GM23338 (cell line): Measurements from ENCODE around the gene SNAP91. TPM values are rescaled to one million over a fixed set of nuclear protein-coding genes. Genes with fewer than 3 reads are reported as not detected.

Experiments used
- ATAC-seq: fragments of 200-7000 bp; cut with Tn5 transposase; 3 replicates; pipeline ENCODE4 v1.9.1; 2020
- DNase-seq: peaks from one replicate; pipeline ENCODE4 v3.0.0-alpha.2; 2015; ENCODE audit warnings: low spot score
- H2AFZ ChIP-seq: fragments of 200-600 bp; sonication (generic); 2 replicates; pipeline ENCODE4 v1.8.0; 2016; ENCODE audit warnings: antibody characterized with exemption, mild to moderate bottlenecking, moderate library complexity
- H3F3A ChIP-seq: fragments of 200-600 bp; sonication (generic); replicated peaks from 2 replicates; pipeline ENCODE4 v1.8.0; 2017; ENCODE audit warnings: antibody characterized with exemption, mixed run types, low read depth
- H3K27ac ChIP-seq: fragments of 200-600 bp; sonication (generic); 2 replicates; pipeline ENCODE4 v1.6.1; 2016; ENCODE audit warnings: low read depth
- H3K27me3 ChIP-seq: fragments of 200-600 bp; sonication (generic); 2 replicates; pipeline ENCODE4 v1.8.0; 2016; ENCODE audit warnings: mild to moderate bottlenecking, mixed run types, moderate library complexity; ENCODE audit not compliant: insufficient read depth
- H3K36me3 ChIP-seq: fragments of 200-600 bp; sonication (generic); 2 replicates; pipeline ENCODE4 v1.8.0; 2016; ENCODE audit warnings: mild to moderate bottlenecking; ENCODE audit not compliant: insufficient read depth
- H3K4me1 ChIP-seq: fragments of 200-600 bp; sonication (generic); 2 replicates; pipeline ENCODE4 v1.8.0; 2016; ENCODE audit warnings: mild to moderate bottlenecking, moderate library complexity; ENCODE audit not compliant: insufficient read depth
- H3K4me2 ChIP-seq: fragments of 200-600 bp; sonication (generic); 2 replicates; pipeline ENCODE4 v1.7.1; 2017; ENCODE audit warnings: mixed run types
- H3K4me3 ChIP-seq: fragments of 200-600 bp; sonication (generic); 2 replicates; pipeline ENCODE4 v1.6.1; 2016; ENCODE audit warnings: mixed run types
- H3K79me2 ChIP-seq: fragments of 200-600 bp; sonication (generic); replicated peaks from 2 replicates; pipeline ENCODE4 v1.8.0; 2017; ENCODE audit warnings: mild to moderate bottlenecking; ENCODE audit not compliant: insufficient read depth
- H3K9me2 ChIP-seq: fragments of 200-600 bp; sonication (generic); 2 replicates; pipeline ENCODE4 v1.8.0; 2017; ENCODE audit not compliant: insufficient read depth
- H4K20me1 ChIP-seq: fragments of 200-600 bp; sonication (generic); replicated peaks from 2 replicates; pipeline ENCODE4 v1.8.0; 2017; ENCODE audit warnings: mild to moderate bottlenecking; ENCODE audit not compliant: insufficient read depth
- H3K27ac Mint-ChIP-seq: 2 replicates; pipeline ENCODE4 v1.8.0; 2020; ENCODE audit warnings: inconsistent platforms, mild to moderate bottlenecking, moderate library complexity, mixed read lengths
- H3K27me3 Mint-ChIP-seq: 3 replicates; pipeline ENCODE4 v1.8.0; 2022; ENCODE audit warnings: low read depth, mild to moderate bottlenecking, moderate library complexity, mixed read lengths, inconsistent platforms; ENCODE audit not compliant: insufficient read depth, poor library complexity
- H3K36me3 Mint-ChIP-seq: 3 replicates; pipeline ENCODE4 v1.8.0; 2021; ENCODE audit warnings: low read depth, mild to moderate bottlenecking, inconsistent platforms, moderate library complexity, mixed read lengths
- H3K4me1 Mint-ChIP-seq: 3 replicates; pipeline ENCODE4 v1.8.0; 2020; ENCODE audit warnings: mild to moderate bottlenecking, inconsistent platforms, mixed read lengths
- H3K4me3 Mint-ChIP-seq: 3 replicates; pipeline ENCODE4 v1.8.0; 2021; ENCODE audit warnings: moderate library complexity, mild to moderate bottlenecking, inconsistent platforms, mixed read lengths
- H3K9me3 Mint-ChIP-seq: 3 replicates; pipeline ENCODE4 v1.8.0; 2020; ENCODE audit warnings: moderate library complexity, mild to moderate bottlenecking, inconsistent platforms, mixed read lengths
- CREB1 ChIP-seq: fragments of 250-450 bp; sonication (Bioruptor Pico); IDR thresholded peaks from 2 replicates; pipeline ENCODE4 v1.5.0; 2020; ENCODE audit warnings: low read depth, mild to moderate bottlenecking, moderate library complexity
- CTCF ChIP-seq, 2 experiments: fragments of 200-600 bp in 1 of 2; sonication (generic) in 1 of 2; conservative IDR thresholded peaks; 2 replicates each; pipeline versions ENCODE4 v1.5.1 to v1.6.1; 2016 to 2017; ENCODE audit warnings: antibody characterized with exemption in 2 of 2, low read depth in 2 of 2, mild to moderate bottlenecking in 2 of 2, moderate library complexity in 1 of 2
- ETS1 ChIP-seq: IDR thresholded peaks from 2 replicates; pipeline ENCODE4 v1.6.1; 2016; ENCODE audit warnings: antibody characterized with exemption
- EZH2 ChIP-seq: fragments of 200-600 bp; sonication (generic); IDR thresholded peaks from one replicate; pipeline ENCODE4 v1.8.0; 2017; ENCODE audit warnings: antibody characterized with exemption, mild to moderate bottlenecking, low read depth; ENCODE audit not compliant: unreplicated experiment
- EZH2phosphoT487 ChIP-seq: fragments of 200-600 bp; sonication (generic); IDR thresholded peaks from one replicate; pipeline ENCODE4 v1.8.1; 2018; ENCODE audit warnings: antibody characterized with exemption; ENCODE audit not compliant: unreplicated experiment
- JUNB ChIP-seq: IDR thresholded peaks from one replicate; pipeline ENCODE4 v1.6.1; 2016; ENCODE audit warnings: antibody characterized with exemption; ENCODE audit not compliant: unreplicated experiment
- POLR2AphosphoS5 ChIP-seq: IDR thresholded peaks from 2 replicates; pipeline ENCODE4 v1.6.1; 2016; ENCODE audit warnings: antibody characterized with exemption, low read depth
- REST ChIP-seq: IDR thresholded peaks from one replicate; pipeline ENCODE4 v1.6.1; 2018; ENCODE audit warnings: antibody characterized with exemption; ENCODE audit not compliant: unreplicated experiment
- STAT1 ChIP-seq: IDR thresholded peaks from one replicate; pipeline ENCODE4 v1.6.1; 2016; ENCODE audit warnings: antibody characterized with exemption; ENCODE audit not compliant: unreplicated experiment
- ZNF331 ChIP-seq: fragments of 250-450 bp; sonication (Bioruptor Pico); IDR thresholded peaks from 2 replicates; pipeline ENCODE4 v1.5.0; 2020; ENCODE audit warnings: low read depth, mild to moderate bottlenecking, moderate library complexity
- ZNF462 ChIP-seq: fragments of 250-450 bp; sonication (Bioruptor Pico); IDR thresholded peaks from 2 replicates; pipeline ENCODE4 v1.5.0; 2020; ENCODE audit warnings: mild to moderate bottlenecking, moderate library complexity
- polyA plus RNA-seq: library from polyadenylated mRNA; unstranded; fragments of >200 nt; fragmentation: Nextera tagmentation; extraction: Ambion mirVana; gene quantifications from 2 replicates; pipeline ENCODE4 v1.2.1, GENCODE V29; 2016
- total RNA-seq: library from RNA; depleted of rRNA; stranded (reverse); fragments of >200 nt; shearing (Covaris generic); gene quantifications from 2 replicates; pipeline ENCODE4 v1.2.3, GENCODE V29; 2014

The SNAP91 gene
- total and polyA plus RNA-seq, 2 experiments from 2014 or later = 0.83 to 1.2 TPM

- no peaks in the 10 kb centered on the region for H3K36me3 ChIP-seq
- H3K9me3 Mint-ChIP-seq = no peaks in the 10 kb centered on the region
- H3K27me3 Mint-ChIP-seq = peaks cover 1% of the 10 kb centered on the region
- peaks cover 7% of the 10 kb centered on the region; the same call in 1 of the 2 replicates for H3K4me1 ChIP-seq
- no peaks in the 10 kb centered on the region for H3K79me2 ChIP-seq
- TF ChIP-seq CTCF (conservative IDR thresholded peaks at IDR 0.05; ENCODE audit: low read depth in 2 of 2) = no peak
- TF ChIP-seq EZH2 = no peak
- no peak for TF ChIP-seq POLR2AphosphoS5
- no peak for TF ChIP-seq ETS1
- TF ChIP-seq CREB1 (CRISPR knock-in tag) = no peak
- no peak for TF ChIP-seq EZH2phosphoT487
- TF ChIP-seq JUNB = no peak
- no peak for TF ChIP-seq STAT1
- TF ChIP-seq ZNF331 (CRISPR knock-in tag) = no peak
- no peak for TF ChIP-seq ZNF462 (CRISPR knock-in tag)
- TF ChIP-seq REST = no peak
- ATAC-seq (no peak), DNase-seq (no peak)
- no peaks in the 10 kb centered on the region for H3K27me3 ChIP-seq
- no peak overlapping the region for H3K27ac ChIP-seq
- no peak overlapping the region for H3K27ac Mint-ChIP-seq
- no peaks in the 10 kb centered on the region for H3K36me3 Mint-ChIP-seq
- peaks cover 8% of the 10 kb centered on the region; the same call in 2 of the 3 replicates for H3K4me1 Mint-ChIP-seq
- H4K20me1 ChIP-seq = no peaks in the 10 kb centered on the region
- H3K4me3 ChIP-seq = no peak overlapping the region
- no peaks in the 10 kb centered on the region for H3K9me2 ChIP-seq
- no peak overlapping the region for H3K4me2 ChIP-seq
- H2AFZ ChIP-seq = no peak overlapping the region
- no peak overlapping the region for H3K4me3 Mint-ChIP-seq
- no peaks in the 10 kb centered on the region for H3F3A ChIP-seq
These were observed 108.4 kb downstream of the SNAP91 start for GRCh38 chr6:83600459-83600858.
